Measurements from ENCODE around the gene SUPT4H1. TPM values are rescaled to one million over a fixed set of nuclear protein-coding genes. Genes with fewer than 3 reads are reported as not detected.

The SUPT4H1 gene
- total and polyA plus RNA-seq, 9 of the 15 experiments (the other 6 are each of a cell fraction or from before 2014, with no cell fraction given), result 62.1 to 320 (median 117) TPM

- TF ChIP-seq ZNF121 (CRISPR knock-in tag; conservative IDR thresholded peaks at IDR 0.05) (no peak), MYC (IDR thresholded peaks at IDR 0.05; ENCODE audit: low read depth, low read length) (peak; percentile 32; the same call in 1 of the 2 replicates), MYC (CRISPR knock-in tag; IDR thresholded peaks at IDR 0.05; ENCODE audit: borderline replicate concordance, low read depth) (no peak), REST (IDR thresholded peaks at IDR 0.05; ENCODE audit: borderline replicate concordance) (no peak), REST (CRISPR knock-in tag; IDR thresholded peaks at IDR 0.05; ENCODE audit: low read depth) (no peak), ELF4 (CRISPR knock-in tag; IDR thresholded peaks at IDR 0.05) (no peak), MEF2D (tag; conservative IDR thresholded peaks at IDR 0.05; ENCODE audit: low read depth) (no peak), ZFP1 (CRISPR knock-in tag; IDR thresholded peaks at IDR 0.05) (no peak), ZNF41 (CRISPR knock-in tag; conservative IDR thresholded peaks at IDR 0.05) (no peak), NFE2L1 (tag; IDR thresholded peaks at IDR 0.05; ENCODE audit: borderline replicate concordance, low read depth) (no peak), ADNP (tag; IDR thresholded peaks at IDR 0.05) (no peak)
- TF ChIP-seq, protein P1, sequence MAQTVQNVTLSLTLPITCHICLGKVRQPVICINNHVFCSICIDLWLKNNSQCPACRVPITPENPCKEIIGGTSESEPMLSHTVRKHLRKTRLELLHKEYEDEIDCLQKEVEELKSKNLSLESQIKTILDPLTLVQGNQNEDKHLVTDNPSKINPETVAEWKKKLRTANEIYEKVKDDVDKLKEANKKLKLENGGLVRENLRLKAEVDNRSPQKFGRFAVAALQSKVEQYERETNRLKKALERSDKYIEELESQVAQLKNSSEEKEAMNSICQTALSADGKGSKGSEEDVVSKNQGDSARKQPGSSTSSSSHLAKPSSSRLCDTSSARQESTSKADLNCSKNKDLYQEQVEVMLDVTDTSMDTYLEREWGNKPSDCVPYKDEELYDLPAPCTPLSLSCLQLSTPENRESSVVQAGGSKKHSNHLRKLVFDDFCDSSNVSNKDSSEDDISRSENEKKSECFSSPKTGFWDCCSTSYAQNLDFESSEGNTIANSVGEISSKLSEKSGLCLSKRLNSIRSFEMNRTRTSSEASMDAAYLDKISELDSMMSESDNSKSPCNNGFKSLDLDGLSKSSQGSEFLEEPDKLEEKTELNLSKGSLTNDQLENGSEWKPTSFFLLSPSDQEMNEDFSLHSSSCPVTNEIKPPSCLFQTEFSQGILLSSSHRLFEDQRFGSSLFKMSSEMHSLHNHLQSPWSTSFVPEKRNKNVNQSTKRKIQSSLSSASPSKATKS (CRISPR knock-in tag; IDR thresholded peaks at IDR 0.05), result no peak
Observed at GRCh38 chr17:58391302-58391984, 39.4 kb upstream of the SUPT4H1 start (continued).
